Mesenchymal stem cell (in vitro differentiated cells and primary cell): ENCODE data around the gene STOM.

Source experiments
- DNase-seq: peaks from one replicate; pipeline ENCODE4 v3.0.0-alpha.2; 2013
- H2AFZ ChIP-seq: one replicate; pipeline ENCODE4 v1.6.1; 2013; ENCODE audit warnings: low read depth, mild to moderate bottlenecking, control low read depth, inconsistent platforms, low read length, moderate library complexity
- H2AK5ac ChIP-seq: 2 replicates; pipeline ENCODE4 v1.6.1; 2013; ENCODE audit warnings: low read length, moderate library complexity, mild to moderate bottlenecking, inconsistent platforms; ENCODE audit not compliant: severe bottlenecking
- H2BK120ac ChIP-seq: one replicate; pipeline ENCODE4 v1.6.1; 2013; ENCODE audit warnings: low read depth, mild to moderate bottlenecking, inconsistent platforms, low read length, moderate library complexity
- H2BK12ac ChIP-seq, 2 experiments: one replicate each; pipeline ENCODE4 v1.6.1; 2013; ENCODE audit warnings: inconsistent platforms in 2 of 2, low read length in 2 of 2, mild to moderate bottlenecking in 2 of 2, moderate library complexity in 2 of 2, control low read depth in 1 of 2
- H2BK15ac ChIP-seq: one replicate; pipeline ENCODE4 v1.6.1; 2013; ENCODE audit warnings: mild to moderate bottlenecking, low read depth, inconsistent platforms; ENCODE audit not compliant: poor library complexity, severe bottlenecking
- H2BK5ac ChIP-seq: 2 replicates; pipeline ENCODE4 v1.6.1; 2013; ENCODE audit warnings: low read depth, mild to moderate bottlenecking, low read length, control low read depth, inconsistent platforms; ENCODE audit not compliant: poor library complexity, severe bottlenecking
- H3K14ac ChIP-seq, 2 experiments: one replicate each; pipeline ENCODE4 v1.6.1; 2013; ENCODE audit warnings: inconsistent platforms in 2 of 2, low read length in 2 of 2, control low read depth in 1 of 2, mild to moderate bottlenecking in 1 of 2, moderate library complexity in 1 of 2
- H3K18ac ChIP-seq, 2 experiments: one replicate each; pipeline ENCODE4 v1.6.1; 2013; ENCODE audit warnings: inconsistent platforms in 2 of 2, low read length in 2 of 2, control low read depth in 1 of 2, low read depth in 1 of 2, mild to moderate bottlenecking in 1 of 2
- H3K23ac ChIP-seq, 2 experiments: one replicate each; pipeline ENCODE4 v1.6.1; 2013; ENCODE audit warnings: inconsistent platforms in 2 of 2, low read length in 2 of 2, mild to moderate bottlenecking in 2 of 2, moderate library complexity in 2 of 2, control low read depth in 1 of 2
- H3K27ac ChIP-seq: 2 replicates; pipeline ENCODE4 v1.5.1; 2013; ENCODE audit warnings: mild to moderate bottlenecking, moderate library complexity, low read length, control low read depth, inconsistent platforms; ENCODE audit not compliant: poor library complexity, severe bottlenecking
- H3K27me3 ChIP-seq, 2 experiments: 2 replicates each; pipeline versions ENCODE4 v1.6.1 to v1.7.0; 2013; ENCODE audit warnings: low read length in 2 of 2, mild to moderate bottlenecking in 2 of 2, moderate library complexity in 2 of 2, control low read depth in 1 of 2, inconsistent platforms in 1 of 2; ENCODE audit not compliant: control insufficient read depth in 1 of 2, insufficient read depth in 1 of 2
- H3K36me3 ChIP-seq, 2 experiments: 2 replicates each; pipeline versions ENCODE4 v1.6.1 to v1.7.0; 2013; ENCODE audit warnings: low read length in 2 of 2, control low read depth in 1 of 2, inconsistent platforms in 1 of 2, low read depth in 1 of 2, mild to moderate bottlenecking in 1 of 2; ENCODE audit not compliant: insufficient read depth in 2 of 2, control insufficient read depth in 1 of 2
- H3K4ac ChIP-seq, 2 experiments: one replicate each; pipeline ENCODE4 v1.6.1; 2013; ENCODE audit warnings: inconsistent platforms in 2 of 2, low read length in 2 of 2, mild to moderate bottlenecking in 2 of 2, moderate library complexity in 2 of 2, control low read depth in 1 of 2, low read depth in 1 of 2
- H3K4me1 ChIP-seq: 2 replicates; pipeline ENCODE4 v1.6.1; 2013; ENCODE audit warnings: low read depth, low read length, control low read depth; ENCODE audit not compliant: control insufficient read depth, insufficient read depth
- H3K4me2 ChIP-seq: 2 replicates; pipeline ENCODE4 v1.6.1; 2013; ENCODE audit warnings: low read length, mild to moderate bottlenecking, inconsistent platforms; ENCODE audit not compliant: poor library complexity, severe bottlenecking
- H3K4me3 ChIP-seq, 2 experiments: 2 replicates each; pipeline versions ENCODE4 v1.5.1 to v1.7.0; 2013; ENCODE audit warnings: low read length in 2 of 2, mild to moderate bottlenecking in 2 of 2, control low read depth in 1 of 2, low read depth in 1 of 2; ENCODE audit not compliant: insufficient read depth in 1 of 2
- H3K79me1 ChIP-seq: replicated peaks from 2 replicates; pipeline ENCODE4 v1.6.1; 2013; ENCODE audit warnings: mild to moderate bottlenecking, control low read depth, low read length, inconsistent platforms; ENCODE audit not compliant: poor library complexity, severe bottlenecking
- H3K9ac ChIP-seq: 2 replicates; pipeline ENCODE4 v1.7.0; 2013; ENCODE audit warnings: mild to moderate bottlenecking, low read length, moderate library complexity
- H3K9me3 ChIP-seq: 2 replicates; pipeline ENCODE4 v1.7.0; 2013; ENCODE audit warnings: mild to moderate bottlenecking, low read length; ENCODE audit not compliant: control insufficient read depth
- H4K8ac ChIP-seq: one replicate; pipeline ENCODE4 v1.6.1; 2013; ENCODE audit warnings: inconsistent platforms, mild to moderate bottlenecking, low read length, moderate library complexity
- H4K91ac ChIP-seq: one replicate; pipeline ENCODE4 v1.6.1; 2013; ENCODE audit warnings: mild to moderate bottlenecking, low read length, inconsistent platforms
- WGBS: methylation state at CpG from one replicate; pipeline ENCODE4 v1.1.7; 2013; ENCODE audit warnings: mixed read lengths; 5-methylcytosine and 5-hydroxymethylcytosine counted together

STOM gene

DNA sequence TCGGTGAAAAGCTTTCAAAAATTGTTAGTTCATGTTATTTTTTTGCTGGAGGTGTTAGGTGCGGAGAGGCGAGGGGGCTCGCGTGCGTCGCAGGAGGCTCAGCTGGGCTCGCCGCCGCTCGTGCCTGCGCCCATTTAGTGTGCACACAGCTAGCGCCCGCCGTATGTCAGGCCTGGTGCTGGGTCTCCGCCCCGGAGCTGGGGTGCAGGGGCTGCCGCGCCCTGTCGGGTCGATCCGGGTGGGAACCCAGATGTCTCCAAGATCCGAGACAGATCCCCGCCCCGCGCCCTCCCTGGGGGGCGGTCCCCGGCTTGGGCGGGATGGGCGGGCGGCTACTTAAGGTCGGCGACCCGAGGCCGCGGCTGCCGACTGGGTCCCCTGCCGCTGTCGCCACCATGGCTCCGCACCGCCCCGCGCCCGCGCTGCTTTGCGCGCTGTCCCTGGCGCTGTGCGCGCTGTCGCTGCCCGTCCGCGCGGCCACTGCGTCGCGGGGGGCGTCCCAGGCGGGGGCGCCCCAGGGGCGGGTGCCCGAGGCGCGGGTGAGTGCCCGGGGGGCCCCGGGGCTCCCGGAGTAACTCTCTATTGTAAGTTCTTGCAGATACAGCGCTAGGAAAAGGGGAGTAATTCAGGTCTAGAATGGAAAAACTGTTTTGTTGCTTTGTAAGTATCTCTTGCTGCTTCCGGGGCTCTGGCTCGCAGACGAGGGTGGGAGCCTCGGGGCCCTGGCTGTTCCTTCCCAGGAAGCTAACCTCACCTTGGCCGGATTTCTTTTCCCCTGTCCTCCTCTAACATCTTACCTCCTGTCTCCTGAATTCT, 70.4 kb downstream of the STOM start:
- Histone ChIP-seq H3K4me2 (peak overlapping the region; percentile 84), H2AK5ac (no peak overlapping the region), H4K8ac (peak overlapping the region; percentile 85), H2AFZ (peak overlapping the region; percentile 24), H2BK120ac (no peak overlapping the region), H2BK5ac (no peak overlapping the region), H3K4ac (peak overlapping the region in 1 of 2 experiments; percentile 81), H2BK15ac (no peak overlapping the region), H3K4me3 (peak overlapping the region; percentile 59 to 71), H3K9me3 (no peaks in the 10 kb centered on the region), H3K27ac (peak overlapping the region; percentile 56), H4K91ac (no peak overlapping the region), H3K14ac (peak overlapping the region in 1 of 2 experiments; percentile 89), H3K23ac (peak overlapping the region in 1 of 2 experiments; percentile 75), H3K18ac (peak overlapping the region; percentile 49 to 94), H3K9ac (peak overlapping the region; percentile 83), H3K4me1 (peaks cover 41% of the 10 kb centered on the region), H2BK12ac (peak overlapping the region in 1 of 2 experiments; percentile 80), H3K79me1 (peaks cover 59% of the 10 kb centered on the region), H3K27me3 (no peaks in the 10 kb centered on the region), H3K36me3 (peaks cover 45 to 48% of the 10 kb centered on the region in 2 experiments)
- DNase-seq, result peak; percentile 46
- WGBS, result 2% methylated on average over 44 of the region's 74 CpGs

DNA sequence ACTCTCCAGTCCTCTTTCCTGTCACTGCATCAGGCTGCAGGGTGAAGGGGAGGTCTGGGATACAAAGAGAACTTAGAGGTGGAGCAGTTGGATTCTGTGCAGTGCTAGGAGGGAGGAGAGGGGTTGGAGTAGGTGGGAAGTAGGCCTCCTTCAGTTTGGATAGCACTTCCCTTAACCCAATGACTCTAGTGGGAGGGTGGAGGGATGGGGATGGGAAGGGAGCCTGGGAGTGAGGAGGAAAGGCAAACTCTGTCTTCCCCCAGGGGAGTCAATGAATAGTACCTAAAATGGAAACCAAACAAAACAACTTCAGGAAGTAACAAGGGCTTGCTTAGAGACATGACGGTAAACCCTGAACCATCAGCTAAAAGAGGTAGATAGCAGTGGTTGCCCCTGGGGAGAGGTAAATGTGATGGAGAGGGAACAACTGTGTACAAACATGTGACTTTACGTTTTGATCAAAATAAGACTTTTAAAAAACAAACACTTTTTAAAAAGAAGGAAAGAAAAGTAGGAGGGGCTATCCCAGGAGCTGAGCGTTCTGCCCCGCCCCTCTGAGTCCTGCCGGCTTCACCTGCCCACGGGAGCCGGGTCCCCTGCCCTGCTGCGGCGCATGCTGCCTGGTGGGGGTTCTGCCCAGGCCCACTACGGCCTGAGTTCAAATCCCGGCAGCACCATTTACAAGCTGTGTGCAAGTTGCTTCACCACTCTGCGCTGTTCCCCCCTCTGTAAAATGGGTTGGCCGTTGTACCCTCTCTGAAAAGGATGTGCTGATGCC, 71.2 kb downstream of the STOM start:
- DNase-seq, result no peak
- Histone ChIP-seq H3K4me2 (peak overlapping the region; percentile 84), H3K27ac (peak overlapping the region; percentile 56), H2BK5ac (no peak overlapping the region), H3K4me3 (peak overlapping the region in 1 of 2 experiments; percentile 71), H3K36me3 (peaks cover 38 to 47% of the 10 kb centered on the region in 2 experiments), H2AFZ (no peak overlapping the region), H3K9me3 (no peaks in the 10 kb centered on the region), H4K91ac (peak overlapping the region; percentile 19), H2BK15ac (peak overlapping the region; percentile 66), H3K4me1 (peaks cover 43% of the 10 kb centered on the region), H3K27me3 (no peaks in the 10 kb centered on the region), H3K23ac (peak overlapping the region in 1 of 2 experiments; percentile 75), H2AK5ac (peak overlapping the region; percentile 6), H3K79me1 (peaks cover 60% of the 10 kb centered on the region), H3K14ac (no peak overlapping the region), H3K18ac (peak overlapping the region; percentile 34 to 94), H2BK12ac (peak overlapping the region in 1 of 2 experiments; percentile 80), H3K9ac (peak overlapping the region; percentile 83), H2BK120ac (no peak overlapping the region), H3K4ac (peak overlapping the region in 1 of 2 experiments; percentile 81), H4K8ac (peak overlapping the region; percentile 33)
- WGBS, result 18% methylated on average over 12 of the region's 13 CpGs

DNA sequence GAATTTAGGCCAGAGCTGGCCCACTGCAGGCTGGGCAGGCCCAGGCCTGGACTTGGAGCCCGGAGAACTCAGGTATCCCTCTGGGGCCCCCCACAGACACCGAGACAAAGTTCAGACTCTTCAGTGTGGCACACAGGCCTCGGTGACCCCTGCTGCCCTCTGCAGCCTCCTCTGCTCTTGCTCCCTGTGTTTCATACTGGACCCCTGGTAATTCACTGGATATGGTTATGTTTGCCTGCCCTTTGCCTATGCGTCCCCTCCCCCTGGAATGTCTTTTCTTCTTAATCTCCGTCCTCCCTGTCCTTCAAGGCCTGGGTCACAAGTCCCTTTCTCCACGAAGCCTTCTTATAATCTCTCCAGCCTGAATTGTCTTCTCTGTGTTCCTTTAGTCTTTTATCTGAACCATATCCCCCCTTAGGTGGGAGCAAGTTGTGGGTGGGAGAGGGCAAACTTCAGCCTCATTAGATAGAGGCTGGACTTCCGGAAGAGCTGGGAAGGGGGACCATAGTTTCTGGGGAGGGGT, 72.0 kb downstream of the STOM start:
- Histone ChIP-seq H2BK15ac (peak overlapping the region; percentile 70), H3K18ac (peak overlapping the region in 1 of 2 experiments; percentile 73), H3K36me3 (peaks cover 32 to 41% of the 10 kb centered on the region in 2 experiments), H3K23ac (peak overlapping the region in 1 of 2 experiments; percentile 42), H4K8ac (no peak overlapping the region), H3K4me1 (peaks cover 43% of the 10 kb centered on the region), H2BK5ac (no peak overlapping the region), H2AFZ (no peak overlapping the region), H3K79me1 (peaks cover 55% of the 10 kb centered on the region), H3K9me3 (no peaks in the 10 kb centered on the region), H2AK5ac (peak overlapping the region; percentile 82), H3K27me3 (no peaks in the 10 kb centered on the region), H3K4me2 (peak overlapping the region; percentile 11), H2BK12ac (peak overlapping the region; percentile 6 to 31), H3K14ac (no peak overlapping the region), H3K4ac (peak overlapping the region in 1 of 2 experiments; percentile 37), H3K27ac (peak overlapping the region; percentile 35), H2BK120ac (peak overlapping the region; percentile 64), H3K4me3 (no peak overlapping the region), H3K9ac (peak overlapping the region; percentile 83), H4K91ac (peak overlapping the region; percentile 54)
- DNase-seq, result no peak
- 51% methylated on average over 4 of the region's 7 CpGs for WGBS
